ENCODE data around the gene PGAP6.

- TF ChIP-seq CTCF (IDR thresholded peaks at IDR 0.05; ENCODE audit: low read length) = no peak
- no peak for TF ChIP-seq EZH2phosphoT487 (IDR thresholded peaks at IDR 0.05; ENCODE audit: low read length)
- TF ChIP-seq EZH2 (optimal IDR thresholded peaks at IDR 0.05; ENCODE audit: low read depth, low read length) = no peak
Measured at GRCh38 chr16:370979-371514, 10.7 kb downstream of the PGAP6 start.

All from MM.1S (cell line).